GM18526 (cell line): ENCODE results near the gene OR3A3.

Experiments
- POLR2A ChIP-seq: IDR thresholded peaks from 3 replicates; pipeline ENCODE4 v1.6.1; 2011; ENCODE audit not compliant: insufficient read length; ENCODE audit errors: extremely low read depth

The OR3A3 gene

DNA sequence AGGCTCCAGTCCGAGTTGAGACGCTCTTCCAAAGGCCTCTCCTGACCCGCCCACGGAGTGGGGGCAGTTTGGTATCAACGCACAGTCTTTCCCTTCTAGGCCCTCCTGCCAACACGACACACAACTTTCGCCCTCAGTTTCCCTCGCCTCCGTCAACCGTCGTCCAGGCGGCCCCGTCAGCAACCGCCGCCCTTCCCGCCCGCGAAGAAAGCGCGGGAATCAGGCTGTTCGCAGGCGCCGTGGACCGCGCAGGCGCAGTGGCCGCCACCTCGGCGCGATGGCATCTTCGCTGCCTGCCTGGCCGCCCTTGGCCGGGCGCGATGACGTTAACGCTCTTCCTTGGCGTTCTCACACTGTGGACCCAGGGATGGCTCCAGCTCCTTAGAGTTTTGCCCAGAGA, 60.4 kb downstream of the OR3A3 start, which contains the start of gene SPATA22:
SPATA22 (minus strand) TSS at position 221 of the 400 bp plus-strand sequence. CDS start 2,494 bp downstream, outside the sequence.
- TF ChIP-seq POLR2A = no peak

DNA sequence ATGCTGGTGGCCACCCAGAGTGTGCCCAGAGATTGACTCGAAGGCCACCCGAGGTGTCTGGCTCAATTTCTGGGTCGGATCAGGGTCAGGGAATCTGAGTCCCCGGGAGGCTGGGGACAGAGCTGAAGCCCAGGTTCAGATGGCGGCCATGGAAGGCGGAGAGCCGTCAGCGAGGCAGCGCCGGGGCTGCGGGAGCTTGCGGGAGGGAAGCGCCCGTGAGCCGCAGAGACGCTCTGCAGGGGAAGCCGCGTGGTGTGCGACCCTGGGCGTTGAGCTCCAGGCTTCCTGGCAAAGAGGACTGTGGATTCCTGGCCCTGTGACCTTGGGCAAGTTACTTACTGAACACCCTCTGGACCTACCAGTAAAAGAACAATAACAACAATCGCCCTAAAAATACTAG, 61.0 kb downstream of the OR3A3 start:
- TF ChIP-seq POLR2A = no peak
